Measurements from ENCODE around the gene ATP2C1. TPM values are rescaled to one million over a fixed set of nuclear protein-coding genes. Genes with fewer than 3 reads are reported as not detected.

Gene ATP2C1
- total RNA-seq, 1 donor from 2014 or later: 34.1 TPM

DNA sequence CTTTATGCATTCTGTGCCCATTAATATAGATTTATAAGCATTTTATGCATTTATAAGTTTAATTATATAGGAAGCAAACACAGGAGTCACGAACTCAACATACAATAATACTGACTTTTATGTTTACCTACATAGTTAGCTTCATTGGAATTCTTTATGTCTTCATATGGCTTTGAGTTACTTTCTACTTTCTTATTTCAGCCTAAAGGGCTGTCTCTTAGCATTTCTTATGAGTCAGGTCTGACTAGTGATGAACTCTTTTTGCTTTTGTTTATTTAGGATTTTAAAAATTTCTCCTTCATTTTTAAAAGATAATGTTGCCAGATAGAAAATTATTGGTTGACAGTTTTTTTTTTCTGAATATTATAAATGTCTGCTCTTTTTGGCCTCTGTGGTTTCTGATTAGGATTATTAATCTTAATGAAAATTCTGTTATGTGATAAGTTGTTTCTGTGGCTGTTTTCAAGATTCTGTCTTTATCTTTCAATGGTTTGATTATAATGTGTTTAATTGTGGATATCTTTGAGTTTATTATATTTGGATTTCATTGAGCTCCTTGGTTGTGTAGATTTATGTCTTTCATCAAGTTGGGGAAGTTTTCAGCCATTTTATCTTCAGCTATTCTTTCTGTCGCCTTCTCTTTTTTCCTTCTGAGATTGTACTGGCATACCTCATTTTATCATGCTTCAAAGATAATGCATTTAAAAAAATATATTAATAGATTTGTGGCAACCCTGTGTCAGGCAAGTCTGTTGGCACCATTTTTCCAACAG lies 54.3 kb downstream of the ATP2C1 start:
- no peaks in the 10 kb centered on the region for H3K9me3 ChIP-seq
- no peak overlapping the region for H3K27ac ChIP-seq
- intact Hi-C loops (cut with DNase I): no loop called here
- no peaks in the 10 kb centered on the region for H3K4me1 ChIP-seq
- H3K4me3 ChIP-seq: no peak overlapping the region
- DNase-seq (ENCODE audit: extremely low spot score in 2 of 2): no peak
- TF ChIP-seq, protein P1, sequence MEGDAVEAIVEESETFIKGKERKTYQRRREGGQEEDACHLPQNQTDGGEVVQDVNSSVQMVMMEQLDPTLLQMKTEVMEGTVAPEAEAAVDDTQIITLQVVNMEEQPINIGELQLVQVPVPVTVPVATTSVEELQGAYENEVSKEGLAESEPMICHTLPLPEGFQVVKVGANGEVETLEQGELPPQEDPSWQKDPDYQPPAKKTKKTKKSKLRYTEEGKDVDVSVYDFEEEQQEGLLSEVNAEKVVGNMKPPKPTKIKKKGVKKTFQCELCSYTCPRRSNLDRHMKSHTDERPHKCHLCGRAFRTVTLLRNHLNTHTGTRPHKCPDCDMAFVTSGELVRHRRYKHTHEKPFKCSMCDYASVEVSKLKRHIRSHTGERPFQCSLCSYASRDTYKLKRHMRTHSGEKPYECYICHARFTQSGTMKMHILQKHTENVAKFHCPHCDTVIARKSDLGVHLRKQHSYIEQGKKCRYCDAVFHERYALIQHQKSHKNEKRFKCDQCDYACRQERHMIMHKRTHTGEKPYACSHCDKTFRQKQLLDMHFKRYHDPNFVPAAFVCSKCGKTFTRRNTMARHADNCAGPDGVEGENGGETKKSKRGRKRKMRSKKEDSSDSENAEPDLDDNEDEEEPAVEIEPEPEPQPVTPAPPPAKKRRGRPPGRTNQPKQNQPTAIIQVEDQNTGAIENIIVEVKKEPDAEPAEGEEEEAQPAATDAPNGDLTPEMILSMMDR (IDR thresholded peaks at IDR 0.05): no peak
- no peaks in the 10 kb centered on the region for H3K27me3 ChIP-seq
- peaks cover 0 to 26% of the 10 kb centered on the region in 2 donors for H3K36me3 ChIP-seq

DNA sequence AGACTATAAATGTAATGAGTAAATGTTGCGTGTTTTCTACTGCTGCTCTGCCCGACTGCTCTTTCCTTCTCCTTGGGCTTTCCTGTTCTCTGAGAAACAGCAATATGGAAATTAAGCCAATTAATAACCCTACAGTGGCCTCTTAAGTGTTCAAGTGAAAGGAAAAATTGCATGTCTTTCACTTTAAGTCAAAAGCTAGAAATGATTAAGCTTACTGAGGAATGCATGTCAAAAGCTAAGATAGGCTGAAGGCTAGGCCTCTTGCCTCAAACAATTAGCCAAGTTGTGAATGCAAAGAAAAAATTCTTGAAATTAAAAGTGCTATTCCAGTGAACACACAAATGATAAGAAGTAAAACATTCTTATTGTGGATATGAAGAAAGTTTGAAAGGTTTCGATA lies 55.0 kb downstream of the ATP2C1 start:
- Histone ChIP-seq H3K36me3 (peaks cover 0 to 28% of the 10 kb centered on the region in 2 donors), H3K4me1 (no peaks in the 10 kb centered on the region), H3K27ac (no peak overlapping the region), H3K4me3 (no peak overlapping the region), H3K27me3 (no peaks in the 10 kb centered on the region), H3K9me3 (no peaks in the 10 kb centered on the region)
- TF ChIP-seq, protein P1 (IDR thresholded peaks at IDR 0.05): no peak
- TF ChIP-seq POLR2A (IDR thresholded peaks at IDR 0.05) (no peak), POLR2AphosphoS5 (IDR thresholded peaks at IDR 0.05; ENCODE audit: insufficient read depth in 1 of 2, low read depth in 1 of 2) (no peak)
- no peak for DNase-seq (ENCODE audit: extremely low spot score in 2 of 2)
- intact Hi-C loops (cut with DNase I): no loop called here

- TF ChIP-seq, protein P1 (IDR thresholded peaks at IDR 0.05): no peak
- TF ChIP-seq POLR2A (IDR thresholded peaks at IDR 0.05) (no peak), POLR2AphosphoS5 (IDR thresholded peaks at IDR 0.05; ENCODE audit: insufficient read depth in 1 of 2, low read depth in 1 of 2) (no peak)
- Histone ChIP-seq H3K4me1 (no peaks in the 10 kb centered on the region), H3K9me3 (no peaks in the 10 kb centered on the region), H3K27ac (no peak overlapping the region), H3K36me3 (peaks cover 0 to 33% of the 10 kb centered on the region in 2 donors), H3K4me3 (no peak overlapping the region), H3K27me3 (no peaks in the 10 kb centered on the region)
- intact Hi-C loops (cut with DNase I): no loop called here
- DNase-seq (ENCODE audit: extremely low spot score in 2 of 2): no peak
Observed at GRCh38 chr3:130950124-130950523, 56.2 kb downstream of the ATP2C1 start.

DNA sequence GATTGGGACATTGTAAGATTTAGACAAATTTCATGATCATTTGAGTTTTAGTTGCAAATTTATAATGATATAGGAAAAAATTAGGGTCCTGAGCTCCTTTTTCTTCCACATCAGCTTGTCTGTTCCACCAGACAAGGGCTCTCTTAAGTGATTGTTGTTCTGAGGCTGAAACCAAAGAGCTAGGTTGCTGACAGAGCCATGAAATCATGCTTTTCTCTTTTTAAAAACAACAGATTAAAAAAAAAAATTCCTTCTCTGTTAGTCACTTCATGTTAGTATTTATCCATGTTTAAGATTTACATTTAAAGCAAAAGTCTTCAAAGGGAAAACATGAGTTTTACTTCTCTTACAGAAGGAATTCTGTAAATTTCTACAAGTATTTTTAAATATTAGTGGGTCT lies 56.8 kb downstream of the ATP2C1 start:
- Histone ChIP-seq H3K4me1 (no peaks in the 10 kb centered on the region), H3K9me3 (no peaks in the 10 kb centered on the region), H3K36me3 (peaks cover 0 to 35% of the 10 kb centered on the region in 2 donors), H3K27me3 (no peaks in the 10 kb centered on the region), H3K27ac (no peak overlapping the region), H3K4me3 (no peak overlapping the region)
- TF ChIP-seq, protein P1 (IDR thresholded peaks at IDR 0.05): no peak
- TF ChIP-seq POLR2A (IDR thresholded peaks at IDR 0.05) (no peak), POLR2AphosphoS5 (IDR thresholded peaks at IDR 0.05; ENCODE audit: insufficient read depth in 1 of 2, low read depth in 1 of 2) (no peak)
- DNase-seq (ENCODE audit: extremely low spot score in 2 of 2): no peak
- intact Hi-C loops (cut with DNase I): no loop called here

DNA sequence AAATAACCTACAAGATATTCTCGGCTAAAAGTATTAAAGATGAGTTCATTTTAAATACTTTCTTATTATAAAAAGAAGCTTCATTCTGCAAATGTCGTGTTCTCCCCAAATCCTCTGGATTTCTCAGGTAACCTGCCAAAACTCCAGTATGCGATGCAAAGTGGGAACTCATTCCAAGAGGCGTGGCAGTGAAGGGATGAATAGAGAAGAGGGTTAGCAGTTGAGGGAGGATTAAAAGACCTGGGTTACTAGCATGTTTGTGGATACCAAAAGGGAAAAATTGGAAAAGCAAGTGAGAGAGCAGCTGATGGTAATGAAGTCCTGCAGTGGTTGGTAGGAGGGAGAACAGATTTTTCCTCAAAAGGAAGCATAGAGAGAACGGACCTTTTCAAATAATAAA lies 61.6 kb downstream of the ATP2C1 start:
- no peaks in the 10 kb centered on the region for H3K27me3 ChIP-seq
- no peak overlapping the region for H3K27ac ChIP-seq
- H3K4me1 ChIP-seq: no peaks in the 10 kb centered on the region
- DNase-seq (ENCODE audit: extremely low spot score in 2 of 2): no peak
- H3K9me3 ChIP-seq: no peaks in the 10 kb centered on the region
- H3K36me3 ChIP-seq: peaks cover 0 to 31% of the 10 kb centered on the region in 2 donors
- H3K4me3 ChIP-seq: no peak overlapping the region
- intact Hi-C loops (cut with DNase I): no loop called here
- no peak for TF ChIP-seq POLR2AphosphoS5 (IDR thresholded peaks at IDR 0.05; ENCODE audit: insufficient read depth in 1 of 2, low read depth in 1 of 2)
- TF ChIP-seq, protein P1 (IDR thresholded peaks at IDR 0.05): no peak
- no peak for TF ChIP-seq POLR2A (IDR thresholded peaks at IDR 0.05)
